HG03095 (cell line): ENCODE data around the gene BRI3BP.
"Not testable (repeated sequence)": the region's sequence is repeated elsewhere in the genome, so short reads cannot be mapped to it uniquely, and the experiment has no call there.

ENCODE experiments used
- ATAC-seq: cut with Tn5 transposase; IDR thresholded peaks from one replicate; pipeline ENCODE4 v1.9.1; 2021; ENCODE audit warnings: moderate library complexity; ENCODE audit not compliant: unreplicated experiment

The BRI3BP gene

DNA sequence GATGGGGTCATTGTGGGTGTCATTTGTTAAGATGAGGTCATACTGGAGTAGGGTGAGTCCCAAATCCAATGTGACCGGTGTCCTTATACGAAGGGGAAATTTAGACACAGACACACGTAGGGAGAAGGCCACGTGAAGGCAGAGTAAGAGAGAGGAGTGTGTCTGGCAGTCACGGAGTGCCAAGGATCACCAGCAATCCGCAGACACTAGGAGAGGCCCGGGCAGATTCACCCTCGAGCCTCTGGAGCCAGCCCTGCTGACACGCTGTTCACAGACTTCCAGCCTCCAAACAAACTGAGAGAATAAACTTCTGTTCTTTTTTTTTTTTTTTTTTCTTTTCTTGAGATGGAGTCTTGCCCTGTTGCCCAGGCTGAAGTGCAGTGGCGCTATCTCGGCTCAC, 24.9 kb downstream of the BRI3BP start:
- no peak for ATAC-seq

DNA sequence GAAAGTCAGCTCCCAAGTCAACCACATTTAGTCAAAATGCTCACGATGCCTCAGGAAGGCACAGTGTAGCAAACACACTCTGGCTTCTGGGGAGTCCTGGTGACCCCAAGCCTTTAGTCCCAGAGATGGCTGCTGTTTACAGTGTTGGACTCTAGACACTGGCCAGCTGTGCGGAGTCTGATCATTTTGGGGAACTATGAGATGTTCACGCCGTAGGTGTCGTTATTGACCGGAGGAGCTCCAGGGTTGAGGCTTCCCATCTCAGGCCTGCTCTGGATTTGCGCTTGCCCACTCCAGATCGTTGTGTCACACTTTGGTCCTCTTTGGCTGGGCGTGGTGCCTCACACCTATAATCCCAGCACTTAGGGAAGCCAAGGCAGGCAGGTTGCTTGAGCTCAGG, 27.7 kb downstream of the BRI3BP start:
- ATAC-seq, result no peak

DNA sequence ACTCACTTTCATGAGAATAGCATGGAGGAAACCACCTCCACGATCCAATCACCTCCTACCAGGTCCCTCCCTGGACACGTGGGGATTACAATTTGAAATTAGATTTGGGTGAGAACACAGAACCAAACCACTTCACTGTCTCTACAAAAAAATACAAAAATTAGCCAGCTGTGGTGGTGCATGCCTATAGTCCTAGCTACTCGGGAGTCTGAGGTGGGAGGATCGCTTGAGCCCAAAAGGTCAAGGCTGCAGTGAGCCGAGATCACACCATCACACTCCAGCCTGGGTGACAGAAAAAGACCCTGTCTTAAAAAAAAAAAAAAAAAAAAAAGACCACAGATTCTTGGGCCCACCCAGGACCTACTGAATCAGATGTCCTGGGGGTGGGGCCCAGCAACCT, 28.3 kb downstream of the BRI3BP start:
- ATAC-seq, result no peak

DNA sequence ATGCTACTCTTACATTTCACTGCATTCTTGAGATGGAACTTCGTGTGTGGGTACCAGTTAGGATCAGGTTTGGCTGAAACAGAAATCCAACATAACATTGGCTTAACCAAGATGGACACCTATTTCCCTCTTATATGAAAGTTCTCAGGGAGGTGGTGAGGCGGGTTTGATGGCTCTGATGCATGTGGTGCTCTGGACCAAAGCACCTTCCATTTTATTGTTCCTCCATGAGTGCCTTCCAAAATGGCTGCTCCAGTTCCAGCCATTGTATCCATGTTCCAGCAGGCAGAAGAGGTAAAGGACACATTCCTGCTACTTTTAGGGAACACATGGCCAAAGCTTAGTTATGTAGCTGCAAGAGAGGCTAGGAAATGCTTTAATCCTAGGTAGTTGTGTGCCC, 29.6 kb downstream of the BRI3BP start:
- no peak for ATAC-seq

DNA sequence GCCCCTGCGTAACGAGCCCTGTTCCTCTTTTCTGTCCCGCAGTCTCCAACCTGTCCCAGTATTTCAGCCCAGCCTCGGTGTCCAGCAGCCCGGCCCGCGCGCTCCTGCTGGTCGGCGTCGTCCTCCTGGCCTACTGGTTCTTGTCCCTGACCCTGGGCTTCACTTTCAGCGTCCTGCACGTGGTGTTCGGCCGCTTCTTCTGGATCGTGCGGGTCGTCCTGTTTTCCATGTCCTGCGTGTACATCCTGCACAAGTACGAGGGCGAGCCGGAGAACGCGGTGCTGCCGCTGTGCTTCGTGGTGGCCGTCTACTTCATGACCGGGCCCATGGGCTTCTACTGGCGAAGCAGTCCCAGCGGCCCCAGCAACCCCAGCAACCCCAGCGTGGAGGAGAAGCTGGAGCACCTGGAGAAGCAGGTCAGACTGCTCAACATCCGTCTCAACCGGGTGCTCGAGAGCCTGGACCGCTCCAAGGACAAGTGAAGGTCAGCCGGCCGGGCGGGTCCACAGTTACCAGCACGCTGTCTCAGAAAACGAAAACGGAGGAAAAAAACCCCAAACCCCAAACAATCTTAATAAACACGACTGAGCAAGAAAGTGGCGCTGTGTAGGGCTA, 31.6 kb downstream of the BRI3BP start:
- ATAC-seq, result no peak

DNA sequence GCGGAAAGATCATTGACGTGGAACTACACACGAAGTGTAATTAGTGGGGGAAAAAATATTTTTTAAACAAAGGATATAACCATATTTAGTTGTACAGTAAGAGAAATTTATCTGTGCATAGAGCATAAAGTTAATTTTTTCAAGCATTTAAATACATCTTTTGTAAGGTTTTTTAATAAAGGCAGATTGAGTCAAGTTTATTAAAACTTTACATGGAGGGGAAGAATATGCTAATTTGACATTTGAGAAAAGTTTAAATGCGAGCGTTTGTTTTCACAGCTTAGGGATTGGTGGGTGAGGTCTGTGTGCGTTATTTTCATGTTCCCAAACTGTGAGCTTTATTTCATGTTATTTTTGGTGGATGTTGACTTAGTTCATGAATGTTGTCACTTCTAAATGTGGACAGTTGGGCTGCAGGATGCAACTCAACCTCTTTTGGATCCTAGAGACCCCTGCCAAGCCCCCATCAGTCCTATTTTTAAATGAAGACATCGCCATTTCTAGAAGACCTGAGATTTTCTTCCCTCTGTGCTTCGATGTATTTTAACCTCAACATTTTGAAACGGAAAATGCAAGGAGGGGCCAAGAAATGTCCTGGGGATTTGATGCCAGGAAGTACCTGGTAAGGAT, 32.3 kb downstream of the BRI3BP start:
- no peak for ATAC-seq

DNA sequence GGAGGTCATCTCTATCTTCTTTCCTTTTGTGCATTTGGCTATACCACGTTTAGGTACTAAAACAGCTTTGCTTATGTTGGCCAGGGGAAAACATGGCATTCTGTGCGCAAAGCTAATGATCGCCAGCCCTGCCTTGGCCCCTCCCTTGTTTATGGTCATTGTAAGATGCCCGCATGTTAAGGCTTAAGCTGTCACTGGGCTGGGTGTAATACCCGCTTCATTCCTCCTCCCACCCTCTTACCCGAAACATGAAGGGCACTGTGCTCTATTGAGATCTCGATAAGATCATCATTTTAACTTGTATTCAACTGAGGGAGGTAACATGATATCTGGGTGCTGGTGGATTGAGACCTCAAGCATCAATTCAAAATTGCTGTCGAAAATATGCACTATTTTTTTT, 34.7 kb downstream of the BRI3BP start:
- no peak for ATAC-seq

DNA sequence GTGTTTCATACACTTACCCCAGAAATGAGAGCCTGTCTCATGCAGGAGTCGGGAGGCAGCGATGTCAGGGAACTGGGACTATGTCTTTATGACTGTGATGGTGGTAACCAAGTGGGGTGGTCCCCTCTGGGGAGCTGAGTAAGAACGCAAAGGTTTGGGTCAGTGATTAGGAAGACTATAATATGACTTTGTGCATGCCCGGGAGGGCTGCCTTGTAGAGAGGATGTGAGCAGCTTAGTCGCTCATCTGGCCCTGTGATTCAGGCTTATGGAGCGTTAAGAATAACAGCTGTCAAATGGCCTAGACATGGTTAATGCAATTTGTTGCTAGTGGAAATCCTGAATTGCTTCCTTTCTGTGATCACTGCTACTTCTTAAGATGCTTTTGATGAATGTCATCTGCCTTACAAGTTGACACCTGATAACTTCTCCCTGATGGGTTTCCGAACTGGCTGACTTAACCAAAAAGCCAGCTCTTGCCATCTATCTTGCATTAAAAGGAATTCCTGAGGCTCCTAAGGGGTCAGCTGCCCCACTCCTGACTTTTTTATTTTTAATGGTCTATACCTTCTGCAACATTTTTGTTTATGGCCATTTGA, 36.4 kb downstream of the BRI3BP start:
- no peak for ATAC-seq

DNA sequence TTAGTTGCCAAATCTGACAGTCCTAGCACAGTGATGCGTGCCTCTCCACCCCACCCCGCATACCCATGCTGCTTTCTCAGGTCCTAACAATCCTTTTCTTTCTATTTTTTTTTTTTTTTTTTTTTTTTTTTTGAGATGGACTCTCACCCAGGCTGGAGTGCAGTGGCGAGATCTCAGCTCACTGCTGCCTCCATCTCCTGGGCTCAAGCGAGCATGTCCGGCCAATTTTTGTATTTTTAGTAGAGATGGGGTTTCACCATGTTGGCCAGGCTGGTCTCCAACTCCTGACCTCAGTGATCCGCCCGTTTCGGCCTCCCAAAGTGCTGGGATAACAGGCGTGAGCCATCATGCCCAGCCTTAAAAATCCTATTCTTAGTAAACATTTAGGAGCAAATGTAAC, 38.0 kb downstream of the BRI3BP start:
- ATAC-seq, result not testable (repeated sequence)

DNA sequence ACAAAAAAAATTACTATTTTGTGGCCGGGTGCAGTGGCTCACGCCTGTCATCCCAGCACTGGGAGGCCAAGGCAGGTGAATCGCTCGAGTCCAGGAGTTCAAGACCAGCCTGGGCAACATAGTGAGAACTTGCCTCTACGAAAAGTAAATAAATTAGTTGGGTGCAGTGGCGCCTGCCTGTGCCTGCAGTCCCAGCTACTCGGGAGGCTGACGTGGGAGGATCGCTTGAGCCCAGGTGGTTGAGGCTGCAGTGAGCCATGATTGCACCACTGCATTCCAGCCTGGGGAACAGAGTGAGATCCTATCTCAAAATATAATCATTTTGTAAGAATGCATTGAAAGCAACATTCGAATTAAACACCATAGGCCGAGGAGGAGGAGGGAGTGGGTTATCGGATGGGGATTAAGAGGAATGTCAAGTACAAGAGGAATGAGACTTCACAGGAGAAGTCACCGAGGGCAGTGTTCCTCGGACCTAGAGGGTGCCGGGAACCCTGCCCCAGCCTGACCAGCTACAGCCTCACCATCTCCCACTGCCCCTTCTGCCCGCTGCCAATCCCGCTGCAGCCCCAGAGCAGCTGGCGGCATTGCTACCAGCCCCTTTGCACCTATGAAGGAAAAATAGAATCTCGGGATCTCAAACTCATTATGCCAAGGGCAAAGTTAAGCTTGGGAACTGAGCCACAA, 39.2 kb downstream of the BRI3BP start:
- ATAC-seq, result no peak

DNA sequence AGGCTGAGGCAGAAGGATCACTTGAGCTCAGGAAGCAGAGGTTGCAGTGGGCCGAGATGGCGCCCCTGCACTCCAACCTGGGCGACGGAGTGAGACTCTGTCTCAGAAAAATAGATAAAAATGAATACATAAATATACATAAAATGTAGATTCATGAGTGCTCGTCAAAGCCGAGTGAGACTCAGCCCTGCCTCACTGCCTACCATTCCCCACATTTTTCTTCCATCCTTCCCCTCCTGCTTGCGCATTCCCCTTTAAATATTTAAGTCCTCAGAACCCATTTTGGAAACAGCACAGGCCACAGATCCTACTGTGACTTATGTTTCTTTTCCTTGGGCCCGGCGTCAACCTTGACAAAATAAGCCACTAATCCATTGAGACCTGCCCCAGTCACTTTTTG, 39.8 kb downstream of the BRI3BP start:
- ATAC-seq, result no peak

DNA sequence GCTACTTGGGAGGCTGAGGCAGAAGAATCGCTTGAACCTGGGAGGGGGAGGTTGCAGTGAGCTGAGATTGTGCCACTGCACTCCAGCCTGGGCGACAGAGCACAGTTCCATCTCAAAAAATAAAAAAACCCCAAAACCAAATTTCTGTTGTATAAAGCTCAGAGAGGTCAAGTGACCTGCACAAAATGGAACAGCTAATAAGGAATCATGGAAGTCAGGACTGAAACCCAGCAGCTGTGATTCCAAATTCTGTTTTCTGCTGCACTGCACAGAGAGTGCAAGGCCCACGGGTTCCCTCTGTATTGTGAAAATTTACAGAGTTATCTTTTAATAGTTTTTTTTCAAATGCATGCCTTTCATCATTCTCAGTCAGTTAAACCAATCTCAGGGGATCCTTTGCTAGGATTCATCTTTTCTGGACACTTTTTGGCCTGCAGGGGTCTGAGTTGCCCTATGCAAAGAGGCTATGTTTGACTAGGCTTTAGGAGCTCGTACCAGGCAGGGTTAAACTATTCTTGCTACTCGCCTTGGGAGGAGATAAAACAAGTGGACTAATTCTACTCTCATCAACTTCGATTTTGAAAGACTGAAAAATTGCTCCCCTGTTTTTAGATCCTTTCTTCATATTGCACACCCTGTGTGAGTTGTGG, 45.7 kb downstream of the BRI3BP start:
- no peak for ATAC-seq

DNA sequence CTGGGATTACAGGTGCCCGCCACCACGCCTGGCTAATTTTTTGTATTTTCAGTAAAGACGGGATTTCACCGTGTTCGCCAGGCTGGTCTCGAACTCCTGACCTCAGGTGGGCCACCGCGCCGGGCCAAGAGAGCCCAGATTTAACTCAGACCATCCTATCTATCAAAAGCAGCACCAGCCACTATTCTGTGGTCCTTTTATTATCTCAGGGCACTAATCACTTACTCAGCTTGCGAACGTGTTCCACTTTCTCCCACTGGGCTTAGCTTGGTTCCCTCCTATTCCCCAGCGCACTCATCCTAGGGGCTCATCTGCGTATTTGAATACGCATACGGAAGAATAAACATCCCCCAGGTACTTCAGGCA, 55.6 kb downstream of the BRI3BP start:
- ATAC-seq, result no peak

DNA sequence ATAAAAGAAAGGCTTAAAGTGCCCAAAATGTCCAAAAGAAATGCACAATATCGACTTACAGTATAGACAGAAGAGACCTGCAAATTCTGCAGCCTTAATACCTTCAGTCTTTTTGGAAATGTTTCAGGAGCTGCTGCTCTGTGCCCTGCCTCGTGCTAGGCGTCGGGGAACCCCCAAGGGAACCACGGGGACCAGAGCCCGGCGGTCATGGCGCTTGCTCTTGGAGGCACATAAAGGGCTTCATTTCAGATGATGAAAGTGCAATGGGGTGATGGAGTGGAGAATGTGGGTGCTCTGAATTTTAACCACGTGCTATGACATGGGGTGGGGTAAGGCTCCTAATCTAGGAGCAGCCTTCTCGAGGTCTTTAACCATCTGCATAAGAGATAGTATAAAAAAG, 57.0 kb downstream of the BRI3BP start:
- no peak for ATAC-seq

DNA sequence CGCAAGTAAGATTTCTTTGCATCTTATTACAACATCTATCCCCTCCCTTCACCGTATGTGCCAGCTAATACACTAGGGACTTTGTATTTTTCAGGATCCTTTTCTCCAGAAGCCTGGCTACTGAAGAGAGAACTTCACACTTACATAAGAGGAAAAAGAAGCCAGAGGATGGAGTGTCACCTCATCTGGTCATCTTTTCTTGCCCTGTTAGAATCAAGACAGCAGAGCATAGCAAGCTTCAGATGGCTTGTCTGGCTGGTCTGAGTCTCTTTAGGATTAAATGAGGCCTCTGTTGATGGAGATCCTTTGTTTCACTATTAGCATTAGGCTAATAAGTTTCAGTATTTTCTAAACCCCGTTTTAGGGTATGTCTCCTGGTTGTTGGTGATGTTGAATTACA, 57.4 kb downstream of the BRI3BP start:
- ATAC-seq, result no peak

DNA sequence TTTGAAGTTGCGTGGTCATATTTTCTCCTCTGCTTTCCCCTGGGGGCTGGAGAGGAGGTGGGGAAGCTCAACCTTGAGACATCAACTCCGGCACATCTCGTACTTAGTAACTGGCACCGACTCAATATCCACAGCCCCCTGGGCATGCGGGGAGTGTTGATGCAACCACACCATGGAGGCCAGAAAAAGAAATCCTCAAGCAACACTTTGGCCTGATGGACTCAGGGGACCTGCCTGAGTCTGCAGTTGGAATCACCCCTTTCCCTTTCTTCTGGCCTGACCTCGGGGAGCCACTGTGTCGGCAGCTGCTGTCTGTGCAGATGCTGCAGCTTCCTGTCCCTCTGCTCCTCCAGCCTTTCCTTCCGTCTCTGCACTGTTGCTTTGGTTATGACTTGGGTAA, 60.4 kb downstream of the BRI3BP start:
- no peak for ATAC-seq

DNA sequence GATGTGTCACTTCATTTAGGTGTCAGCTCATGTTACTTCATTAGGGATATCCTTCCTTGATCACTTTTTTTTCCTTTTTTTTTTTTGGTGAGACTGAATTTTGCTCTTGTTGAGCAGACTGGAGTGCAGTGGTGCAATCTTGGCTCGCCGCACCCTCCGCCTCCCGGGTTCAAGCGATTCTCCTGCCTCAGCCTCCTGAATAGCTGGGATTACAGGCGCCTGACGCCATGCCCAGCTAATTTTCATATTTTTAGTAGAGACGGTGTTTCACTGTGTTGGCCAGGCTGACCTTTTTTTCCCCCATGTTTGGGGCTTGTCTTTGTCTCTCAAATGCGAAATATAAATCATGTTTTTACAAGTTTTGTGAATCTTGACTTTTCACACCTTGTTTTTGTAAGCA, 62.1 kb downstream of the BRI3BP start:
- ATAC-seq, result no peak

DNA sequence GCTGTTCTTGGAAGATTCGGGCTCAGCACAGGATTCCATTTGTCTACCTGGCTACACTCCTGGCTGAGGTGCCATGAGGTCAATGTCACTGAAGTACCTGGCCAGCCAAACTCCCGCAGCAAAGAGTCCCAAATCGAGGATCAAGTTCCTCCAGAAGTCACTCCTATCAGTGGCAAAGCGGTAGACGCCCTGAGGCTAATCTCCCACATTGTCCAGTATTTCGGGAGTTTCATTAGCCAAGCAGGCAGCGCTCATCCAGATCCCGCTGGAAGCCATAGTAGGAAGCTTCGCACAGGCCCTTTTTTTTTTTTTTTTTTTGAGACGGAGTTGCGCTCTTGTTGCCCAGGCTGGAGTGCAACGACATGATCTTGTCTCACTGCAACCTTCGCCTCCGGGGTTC, 62.9 kb downstream of the BRI3BP start:
- ATAC-seq, result no peak

DNA sequence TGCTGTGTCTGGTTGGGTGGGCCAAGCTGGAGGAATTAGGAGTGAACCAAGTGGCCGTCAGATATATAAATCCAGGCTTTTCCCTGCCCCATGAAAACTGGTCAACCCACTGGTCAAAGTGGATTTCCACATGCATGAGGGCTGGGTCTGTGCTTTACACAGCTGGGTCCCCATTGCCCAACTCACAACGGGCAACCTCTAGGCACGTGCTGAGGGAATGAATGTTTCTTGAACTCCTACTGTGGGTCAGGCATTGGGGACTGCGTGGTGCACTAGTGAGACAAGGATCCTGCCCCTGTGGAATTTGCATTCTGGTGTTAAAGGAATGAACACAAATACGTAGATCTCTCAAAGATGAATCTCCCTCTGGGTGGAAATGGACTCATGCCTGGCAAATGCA, 64.3 kb downstream of the BRI3BP start:
- ATAC-seq, result no peak

DNA sequence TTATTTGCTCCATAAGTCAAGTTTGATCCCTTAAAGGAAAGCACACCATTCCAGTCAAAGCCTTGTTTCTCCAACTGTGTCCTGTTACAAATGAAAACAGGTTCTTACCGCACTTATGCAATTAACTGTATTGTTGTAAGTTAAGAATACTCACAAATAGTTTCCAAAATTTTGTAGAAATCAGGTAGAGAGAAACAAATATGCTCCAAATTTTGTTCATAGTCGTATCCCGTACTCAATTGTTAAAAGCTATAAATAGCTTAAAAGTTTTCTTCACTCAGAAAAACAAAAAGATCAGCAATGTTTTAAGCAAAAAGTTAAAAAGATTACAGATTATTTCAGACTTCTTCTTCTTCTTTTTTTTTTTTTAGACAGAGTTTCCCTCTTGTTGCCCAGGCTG, 67.8 kb downstream of the BRI3BP start:
- no peak for ATAC-seq

DNA sequence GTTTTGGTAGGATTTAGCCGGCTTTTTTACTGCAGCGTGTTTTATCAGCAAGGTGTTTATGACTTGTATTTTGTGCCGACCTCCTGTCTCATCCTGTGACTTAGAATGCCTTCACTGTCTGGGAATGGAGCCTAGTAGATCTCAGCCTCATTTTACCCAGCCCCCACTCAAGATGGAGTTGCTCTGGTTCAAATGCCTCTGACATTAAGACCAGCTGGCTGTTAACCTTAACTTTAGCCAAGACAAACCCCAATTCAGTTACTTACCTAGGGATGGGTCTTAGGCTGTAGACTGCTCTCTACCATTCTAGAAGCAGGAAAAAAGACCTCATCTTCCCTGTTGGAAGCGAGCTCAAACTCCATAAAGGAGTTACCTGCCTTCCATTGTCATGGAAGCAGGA, 70.1 kb downstream of the BRI3BP start:
- ATAC-seq, result not testable (repeated sequence)

DNA sequence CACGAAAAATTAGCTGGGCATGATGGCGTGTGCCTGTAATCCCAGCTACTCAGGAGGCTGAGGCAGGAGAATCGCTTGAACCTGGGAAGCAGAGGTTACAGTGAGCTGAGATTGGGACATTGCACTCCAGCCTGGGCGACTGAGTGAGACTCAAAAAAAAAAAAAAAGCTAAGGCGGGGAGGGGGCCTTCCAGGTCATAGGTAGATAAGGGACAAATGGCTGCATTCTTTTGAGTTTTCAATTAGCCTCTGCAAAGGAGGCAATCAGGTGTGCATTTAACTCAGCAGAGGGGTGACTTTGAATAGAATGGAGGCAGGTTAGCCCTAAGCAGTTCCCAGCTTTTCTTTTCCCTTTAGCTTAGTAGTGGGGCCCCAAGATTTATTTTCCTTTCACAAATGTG, 71.0 kb downstream of the BRI3BP start:
- ATAC-seq, result no peak
